HEK293 (cell line): ENCODE results near the gene SRF.
A peak's percentile ranks its signal among the peaks of the same experiment; 100 is the strongest.

Source experiments
- CTCF ChIA-PET: fragments of 350-600 bp; formaldehyde crosslinking; extraction: SDS; loops from one replicate; lab custom pipeline; 2021; ENCODE audit warnings: antibody characterized with exemption; lab: Yijun Ruan, JAX
- POLR2A ChIA-PET: fragments of 300-600 bp; formaldehyde crosslinking; extraction: SDS; loops from one replicate; lab custom pipeline; 2020; ENCODE audit warnings: antibody characterized with exemption, inconsistent platforms; lab: Yijun Ruan, JAX
- H3K27ac ChIP-seq: fragments of 200-500 bp; sonication (Bioruptor generic); 2 replicates; pipeline ENCODE4 v1.5.1; 2014; ENCODE audit warnings: low read depth, low read length, control low read depth, inconsistent platforms; ENCODE audit errors: extremely low read depth
- H3K36me3 ChIP-seq, 2 experiments: fragments of 200-500 bp in 1 of 2; sonication (Bioruptor generic) in 1 of 2; 1 replicate in 1 of 2; 2 replicates in 1 of 2; pipeline ENCODE4 v1.5.1; 2014 to 2017; ENCODE audit warnings: inconsistent platforms in 2 of 2, low read length in 2 of 2; ENCODE audit not compliant: control insufficient read depth in 2 of 2, insufficient read depth in 1 of 2
- H3K4me1 ChIP-seq: fragments of 200-500 bp; sonication (Bioruptor generic); 2 replicates; pipeline ENCODE4 v1.5.1; 2014; ENCODE audit warnings: mild to moderate bottlenecking, low read length, inconsistent platforms; ENCODE audit not compliant: control insufficient read depth, insufficient read depth
- H3K4me3 ChIP-seq: 2 replicates; pipeline ENCODE4 v1.5.1; 2011; ENCODE audit warnings: low read depth, mild to moderate bottlenecking, control low read depth, low read length, moderate library complexity
- H3K9me3 ChIP-seq: fragments of 200-500 bp; sonication (Bioruptor generic); 2 replicates; pipeline ENCODE4 v1.5.1; 2014; ENCODE audit warnings: low read depth, low read length, inconsistent platforms; ENCODE audit not compliant: control insufficient read depth, insufficient read depth
- GLIS2 ChIP-seq: fragments of 450-650 bp; formaldehyde crosslinking; IDR thresholded peaks from 2 replicates; pipeline ENCODE4 v1.5.1; 2016; ENCODE audit warnings: missing biosample characterization, missing genetic modification characterization
- OVOL3 ChIP-seq: fragments of 450-650 bp; formaldehyde crosslinking; IDR thresholded peaks from 2 replicates; pipeline ENCODE4 v1.5.1; 2016; ENCODE audit warnings: missing biosample characterization, missing genetic modification characterization
- REPIN1 ChIP-seq: fragments of 450-650 bp; formaldehyde crosslinking; IDR thresholded peaks from 2 replicates; pipeline ENCODE4 v1.5.1; 2017; ENCODE audit warnings: missing biosample characterization, missing genetic modification characterization, low read depth
- ZNF121 ChIP-seq: fragments of 450-650 bp; formaldehyde crosslinking; IDR thresholded peaks from 2 replicates; pipeline ENCODE4 v1.5.1; 2016; ENCODE audit warnings: missing biosample characterization, missing genetic modification characterization
- ZNF175 ChIP-seq: fragments of 450-650 bp; formaldehyde crosslinking; IDR thresholded peaks from 2 replicates; pipeline ENCODE4 v1.5.1; 2016; ENCODE audit warnings: missing biosample characterization, missing genetic modification characterization
- ZNF184 ChIP-seq: fragments of 450-650 bp; IDR thresholded peaks from 2 replicates; pipeline ENCODE4 v1.5.1; 2018; ENCODE audit warnings: missing biosample characterization, mild to moderate bottlenecking, missing genetic modification characterization
- ZNF341 ChIP-seq: fragments of 450-650 bp; formaldehyde crosslinking; IDR thresholded peaks from 2 replicates; pipeline ENCODE4; 2016; ENCODE audit warnings: low read depth, missing biosample characterization, missing genetic modification characterization
- ZNF394 ChIP-seq: fragments of 450-650 bp; formaldehyde crosslinking; IDR thresholded peaks from 2 replicates; pipeline ENCODE4 v1.5.1; 2016; ENCODE audit warnings: missing biosample characterization, missing genetic modification characterization, mild to moderate bottlenecking, moderate library complexity, borderline replicate concordance
- ZNF555 ChIP-seq: fragments of 450-650 bp; formaldehyde crosslinking; conservative IDR thresholded peaks from 2 replicates; pipeline ENCODE4 v1.5.1; 2017; ENCODE audit warnings: missing biosample characterization, mild to moderate bottlenecking, missing genetic modification characterization, inconsistent platforms
- ZNF596 ChIP-seq: fragments of 450-650 bp; IDR thresholded peaks from 2 replicates; pipeline ENCODE4 v1.5.0; 2018; ENCODE audit warnings: missing biosample characterization, mild to moderate bottlenecking, missing genetic modification characterization, moderate library complexity
- ZNF658 ChIP-seq: fragments of 450-650 bp; formaldehyde crosslinking; IDR thresholded peaks from 2 replicates; pipeline ENCODE4; 2016; ENCODE audit warnings: missing biosample characterization, missing genetic modification characterization
- ZNF660 ChIP-seq: fragments of 450-650 bp; IDR thresholded peaks from 2 replicates; pipeline ENCODE4 v1.5.1; 2018; ENCODE audit warnings: missing biosample characterization, mild to moderate bottlenecking, missing genetic modification characterization
- ZNF701 ChIP-seq: fragments of 450-650 bp; formaldehyde crosslinking; IDR thresholded peaks from 2 replicates; pipeline ENCODE4 v1.5.1; 2016; ENCODE audit warnings: missing biosample characterization, missing genetic modification characterization
- ZNF768 ChIP-seq: fragments of 450-650 bp; formaldehyde crosslinking; IDR thresholded peaks from 2 replicates; pipeline ENCODE4 v1.5.1; 2018; ENCODE audit warnings: missing biosample characterization, mild to moderate bottlenecking, missing genetic modification characterization
- ZSCAN30 ChIP-seq: fragments of 450-650 bp; IDR thresholded peaks from 2 replicates; pipeline ENCODE4 v1.5.1; 2018; ENCODE audit warnings: missing biosample characterization, mild to moderate bottlenecking, missing genetic modification characterization, moderate library complexity
- TF ChIP-seq, protein P1 (sequence below): fragments of 450-650 bp; formaldehyde crosslinking; IDR thresholded peaks from 2 replicates; pipeline ENCODE4 v1.5.1; 2016; ENCODE audit warnings: missing biosample characterization, missing genetic modification characterization
- TF ChIP-seq, protein P2 (sequence below): fragments of 450-650 bp; formaldehyde crosslinking; IDR thresholded peaks from 2 replicates; pipeline ENCODE4 v1.5.1; 2016; ENCODE audit warnings: missing biosample characterization, missing genetic modification characterization
- TF ChIP-seq, protein P3 (sequence below): sonication (generic); formaldehyde crosslinking; IDR thresholded peaks from 2 replicates; pipeline ENCODE4 v1.8.1; 2022; ENCODE audit warnings: mild to moderate bottlenecking, moderate library complexity, missing genetic modification reagents
- TF ChIP-seq, protein P4 (sequence below): fragments of 450-650 bp; formaldehyde crosslinking; IDR thresholded peaks from 2 replicates; pipeline ENCODE4 v1.5.1; 2017; ENCODE audit warnings: missing biosample characterization, missing genetic modification characterization
- TF ChIP-seq, protein P5 (sequence below): fragments of 450-650 bp; IDR thresholded peaks from 2 replicates; pipeline ENCODE4 v1.5.1; 2018; ENCODE audit warnings: missing biosample characterization, missing genetic modification characterization

The SRF gene

DNA sequence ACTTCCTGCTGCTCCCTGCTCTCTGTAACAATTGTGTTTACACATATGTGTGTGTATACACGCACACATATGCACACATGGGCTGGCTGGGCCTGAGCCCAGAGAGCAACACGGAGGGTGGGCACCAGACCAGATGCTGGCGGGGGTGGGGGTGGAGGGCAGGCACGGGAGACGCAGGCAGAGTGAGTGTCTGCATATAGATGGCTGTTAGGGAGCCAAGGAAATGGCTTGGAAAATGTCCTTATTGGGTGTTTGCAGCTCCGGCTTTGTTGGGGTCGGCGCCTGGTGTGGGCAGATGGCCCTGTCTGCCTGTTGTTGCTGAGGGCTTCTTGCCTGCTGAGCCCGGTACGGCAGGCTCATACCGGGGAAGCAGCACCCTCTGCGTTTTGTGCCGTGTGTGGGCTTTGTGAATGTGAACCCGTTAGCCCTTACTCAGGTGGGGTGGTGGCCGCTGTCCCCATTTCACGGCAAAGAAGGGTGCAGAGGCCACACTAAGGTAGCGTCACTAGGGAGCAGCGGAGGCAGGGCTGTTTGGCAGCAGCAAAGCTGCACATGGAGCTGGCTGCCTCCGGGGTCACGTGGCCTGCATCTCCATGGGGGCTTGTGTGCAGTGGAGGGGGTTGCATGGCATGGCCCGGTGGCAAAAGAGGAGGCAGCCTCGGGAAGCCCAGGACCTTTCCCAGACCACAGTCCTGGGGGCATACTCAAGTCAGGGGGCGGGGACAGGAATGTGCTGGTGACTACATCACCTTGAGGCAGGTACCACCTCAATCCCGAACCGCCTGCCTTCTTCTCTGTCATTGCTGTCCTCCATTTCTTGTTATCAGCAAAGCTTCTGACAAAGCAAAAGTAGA lies 47.4 kb upstream of the SRF start:
- Histone ChIP-seq H3K27ac (no peak overlapping the region), H3K4me3 (no peak overlapping the region), H3K4me1 (peaks cover 6% of the 10 kb centered on the region), H3K9me3 (no peaks in the 10 kb centered on the region), H3K36me3 (no peaks in the 10 kb centered on the region)
- CTCF ChIA-PET, result interaction anchor here (2.0 kb wide), 1 partner anchor 19 kb away, joined by 16 read pairs; no protein-coding TSS in a partner anchor
- TF ChIP-seq, protein P1, sequence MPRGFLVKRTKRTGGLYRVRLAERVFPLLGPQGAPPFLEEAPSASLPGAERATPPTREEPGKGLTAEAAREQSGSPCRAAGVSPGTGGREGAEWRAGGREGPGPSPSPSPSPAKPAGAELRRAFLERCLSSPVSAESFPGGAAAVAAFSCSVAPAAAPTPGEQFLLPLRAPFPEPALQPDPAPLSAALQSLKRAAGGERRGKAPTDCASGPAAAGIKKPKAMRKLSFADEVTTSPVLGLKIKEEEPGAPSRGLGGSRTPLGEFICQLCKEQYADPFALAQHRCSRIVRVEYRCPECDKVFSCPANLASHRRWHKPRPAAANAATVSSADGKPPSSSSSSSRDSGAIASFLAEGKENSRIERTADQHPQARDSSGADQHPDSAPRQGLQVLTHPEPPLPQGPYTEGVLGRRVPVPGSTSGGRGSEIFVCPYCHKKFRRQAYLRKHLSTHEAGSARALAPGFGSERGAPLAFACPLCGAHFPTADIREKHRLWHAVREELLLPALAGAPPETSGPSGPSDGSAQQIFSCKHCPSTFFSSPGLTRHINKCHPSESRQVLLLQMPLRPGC (tag by site-specific recombination), result no peak
- no peak for TF ChIP-seq ZNF596 (tag by site-specific recombination)
- TF ChIP-seq ZNF341 (tag by site-specific recombination), result peak; percentile 63
- no peak for TF ChIP-seq ZNF175 (tag by site-specific recombination)
- POLR2A ChIA-PET, result no interaction called here

DNA sequence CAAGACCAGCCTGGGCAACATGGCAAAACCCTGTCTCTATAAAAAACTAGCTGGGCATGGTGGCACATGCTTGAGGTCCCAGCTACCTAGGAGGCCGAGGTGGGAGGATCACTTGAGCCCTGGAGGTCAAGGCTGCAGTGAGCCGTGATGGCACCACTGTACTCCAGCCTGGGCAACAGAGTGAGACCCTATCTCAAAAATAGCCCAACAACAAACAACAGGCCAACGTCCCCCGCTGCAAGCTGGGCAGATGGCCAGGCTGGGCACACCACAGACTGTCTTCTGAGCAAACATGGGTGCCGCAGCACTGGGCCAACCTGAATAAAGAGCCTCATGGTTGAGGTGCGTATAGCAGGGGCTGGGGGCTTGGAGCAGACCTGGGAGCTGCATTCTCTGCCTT lies 46.6 kb upstream of the SRF start:
- no peaks in the 10 kb centered on the region for H3K36me3 ChIP-seq
- H3K9me3 ChIP-seq, result no peaks in the 10 kb centered on the region
- H3K4me3 ChIP-seq, result no peak overlapping the region
- no peak overlapping the region for H3K27ac ChIP-seq
- TF ChIP-seq ZNF660 (tag by site-specific recombination) (no peak), ZNF121 (tag by site-specific recombination) (peak; percentile 83)
- POLR2A ChIA-PET, result interaction anchor here (0.9 to 2.3 kb wide), 2 partner anchors 48 to 234 kb away, joined by 3 to 7 read pairs; partner anchors contain the start of gene PTK7
- H3K4me1 ChIP-seq, result peaks cover 6% of the 10 kb centered on the region
- CTCF ChIA-PET, result interaction anchor here (0.8 to 2.0 kb wide), 3 partner anchors 19 to 279 kb away, joined by 3 to 16 read pairs (median 8); no protein-coding TSS in a partner anchor

DNA sequence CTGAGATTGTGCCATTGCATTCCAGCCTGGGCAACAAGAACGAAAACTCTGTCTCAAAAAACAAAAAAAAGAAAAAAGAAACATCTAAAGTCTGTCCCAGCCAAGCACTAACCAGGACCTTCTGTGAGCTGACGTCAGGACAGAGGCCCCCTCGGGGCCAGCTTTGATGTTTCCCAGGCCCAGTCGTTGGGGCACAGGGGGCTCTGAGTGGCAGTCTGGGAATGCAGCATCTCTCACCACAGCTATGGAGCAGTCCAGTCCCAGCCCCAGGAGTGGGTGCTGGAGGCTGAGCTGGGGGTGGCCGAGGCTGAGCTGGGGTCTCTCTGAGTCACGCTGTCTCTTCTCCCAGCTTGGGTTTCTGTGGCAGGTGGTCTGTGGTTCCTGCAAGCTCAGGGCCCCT lies 46.0 kb upstream of the SRF start:
- Histone ChIP-seq H3K27ac (no peak overlapping the region), H3K36me3 (peaks cover 0 to 2% of the 10 kb centered on the region in 2 experiments; a peak in 1 of 3 replicates), H3K4me3 (no peak overlapping the region), H3K4me1 (peaks cover 6% of the 10 kb centered on the region), H3K9me3 (no peaks in the 10 kb centered on the region)
- ChIA-PET POLR2A (interaction anchor here (0.5 to 2.3 kb wide), 3 partner anchors 49 to 234 kb away, joined by 3 to 7 read pairs (median 3); partner anchors contain the start of gene PTK7), CTCF (interaction anchor here (0.6 to 2.0 kb wide), 4 partner anchors 18 to 932 kb away, joined by 3 to 16 read pairs (median 6); no protein-coding TSS in a partner anchor)
- TF ChIP-seq, protein P2, sequence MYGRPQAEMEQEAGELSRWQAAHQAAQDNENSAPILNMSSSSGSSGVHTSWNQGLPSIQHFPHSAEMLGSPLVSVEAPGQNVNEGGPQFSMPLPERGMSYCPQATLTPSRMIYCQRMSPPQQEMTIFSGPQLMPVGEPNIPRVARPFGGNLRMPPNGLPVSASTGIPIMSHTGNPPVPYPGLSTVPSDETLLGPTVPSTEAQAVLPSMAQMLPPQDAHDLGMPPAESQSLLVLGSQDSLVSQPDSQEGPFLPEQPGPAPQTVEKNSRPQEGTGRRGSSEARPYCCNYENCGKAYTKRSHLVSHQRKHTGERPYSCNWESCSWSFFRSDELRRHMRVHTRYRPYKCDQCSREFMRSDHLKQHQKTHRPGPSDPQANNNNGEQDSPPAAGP (tag by site-specific recombination), result no peak
- TF ChIP-seq ZNF184 (tag by site-specific recombination) (no peak), ZNF701 (tag by site-specific recombination) (no peak), ZNF394 (no peak), GLIS2 (tag by site-specific recombination) (no peak), ZNF768 (tag by site-specific recombination) (no peak), OVOL3 (tag by site-specific recombination) (no peak), ZSCAN30 (tag by site-specific recombination) (no peak), REPIN1 (tag by site-specific recombination) (no peak), ZNF555 (tag by site-specific recombination) (no peak), ZNF658 (tag by site-specific recombination) (no peak)
- TF ChIP-seq, protein P3, sequence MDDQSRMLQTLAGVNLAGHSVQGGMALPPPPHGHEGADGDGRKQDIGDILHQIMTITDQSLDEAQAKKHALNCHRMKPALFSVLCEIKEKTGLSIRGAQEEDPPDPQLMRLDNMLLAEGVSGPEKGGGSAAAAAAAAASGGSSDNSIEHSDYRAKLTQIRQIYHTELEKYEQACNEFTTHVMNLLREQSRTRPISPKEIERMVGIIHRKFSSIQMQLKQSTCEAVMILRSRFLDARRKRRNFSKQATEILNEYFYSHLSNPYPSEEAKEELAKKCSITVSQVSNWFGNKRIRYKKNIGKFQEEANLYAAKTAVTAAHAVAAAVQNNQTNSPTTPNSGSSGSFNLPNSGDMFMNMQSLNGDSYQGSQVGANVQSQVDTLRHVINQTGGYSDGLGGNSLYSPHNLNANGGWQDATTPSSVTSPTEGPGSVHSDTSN, result no peak
- TF ChIP-seq, protein P4, sequence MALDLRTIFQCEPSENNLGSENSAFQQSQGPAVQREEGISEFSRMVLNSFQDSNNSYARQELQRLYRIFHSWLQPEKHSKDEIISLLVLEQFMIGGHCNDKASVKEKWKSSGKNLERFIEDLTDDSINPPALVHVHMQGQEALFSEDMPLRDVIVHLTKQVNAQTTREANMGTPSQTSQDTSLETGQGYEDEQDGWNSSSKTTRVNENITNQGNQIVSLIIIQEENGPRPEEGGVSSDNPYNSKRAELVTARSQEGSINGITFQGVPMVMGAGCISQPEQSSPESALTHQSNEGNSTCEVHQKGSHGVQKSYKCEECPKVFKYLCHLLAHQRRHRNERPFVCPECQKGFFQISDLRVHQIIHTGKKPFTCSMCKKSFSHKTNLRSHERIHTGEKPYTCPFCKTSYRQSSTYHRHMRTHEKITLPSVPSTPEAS (tag by site-specific recombination), result no peak
- TF ChIP-seq, protein P1 (tag by site-specific recombination), result no peak
- TF ChIP-seq, protein P5, sequence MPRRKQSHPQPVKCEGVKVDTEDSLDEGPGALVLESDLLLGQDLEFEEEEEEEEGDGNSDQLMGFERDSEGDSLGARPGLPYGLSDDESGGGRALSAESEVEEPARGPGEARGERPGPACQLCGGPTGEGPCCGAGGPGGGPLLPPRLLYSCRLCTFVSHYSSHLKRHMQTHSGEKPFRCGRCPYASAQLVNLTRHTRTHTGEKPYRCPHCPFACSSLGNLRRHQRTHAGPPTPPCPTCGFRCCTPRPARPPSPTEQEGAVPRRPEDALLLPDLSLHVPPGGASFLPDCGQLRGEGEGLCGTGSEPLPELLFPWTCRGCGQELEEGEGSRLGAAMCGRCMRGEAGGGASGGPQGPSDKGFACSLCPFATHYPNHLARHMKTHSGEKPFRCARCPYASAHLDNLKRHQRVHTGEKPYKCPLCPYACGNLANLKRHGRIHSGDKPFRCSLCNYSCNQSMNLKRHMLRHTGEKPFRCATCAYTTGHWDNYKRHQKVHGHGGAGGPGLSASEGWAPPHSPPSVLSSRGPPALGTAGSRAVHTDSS (tag by site-specific recombination), result no peak
